ENCODE measurements around the gene GNAT1.
A peak's percentile ranks its signal among the peaks of the same experiment; 100 is the strongest.

GNAT1 gene

DNA sequence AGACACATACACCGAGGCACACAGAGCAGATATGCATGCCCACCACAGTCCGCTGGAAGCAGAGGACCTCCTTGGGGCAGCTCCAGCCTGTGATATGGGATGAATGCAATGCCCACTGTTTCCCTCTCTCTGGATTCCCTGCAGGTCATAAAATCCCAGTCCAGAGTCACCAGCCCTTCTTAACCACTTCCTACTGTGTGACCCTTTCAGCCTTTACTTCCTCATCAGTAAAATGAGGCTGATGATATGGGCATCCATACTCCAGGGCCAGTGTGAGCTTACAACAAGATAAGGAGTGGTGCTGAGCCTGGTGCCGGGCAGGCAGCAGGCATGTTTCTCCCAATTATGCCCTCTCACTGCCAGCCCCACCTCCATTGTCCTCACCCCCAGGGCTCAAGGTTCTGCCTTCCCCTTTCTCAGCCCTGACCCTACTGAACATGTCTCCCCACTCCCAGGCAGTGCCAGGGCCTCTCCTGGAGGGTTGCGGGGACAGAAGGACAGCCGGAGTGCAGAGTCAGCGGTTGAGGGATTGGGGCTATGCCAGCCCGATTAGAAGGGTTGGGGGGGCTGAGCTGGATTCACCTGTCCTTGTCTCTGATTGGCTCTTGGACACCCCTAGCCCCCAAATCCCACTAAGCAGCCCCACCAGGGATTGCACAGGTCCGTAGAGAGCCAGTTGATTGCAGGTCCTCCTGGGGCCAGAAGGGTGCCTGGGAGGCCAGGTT, at the start of gene GNAT1:
Gene GNAT1 (plus strand): TSS at position 675 of the 725 bp plus-strand sequence. CDS start 116 bp downstream, outside the sequence.
- DNase-seq = no peak

GRCh38 chr3:50146316-50146901, 45.0 kb upstream of the GNAT1 start:
- no peak for DNase-seq

DNA sequence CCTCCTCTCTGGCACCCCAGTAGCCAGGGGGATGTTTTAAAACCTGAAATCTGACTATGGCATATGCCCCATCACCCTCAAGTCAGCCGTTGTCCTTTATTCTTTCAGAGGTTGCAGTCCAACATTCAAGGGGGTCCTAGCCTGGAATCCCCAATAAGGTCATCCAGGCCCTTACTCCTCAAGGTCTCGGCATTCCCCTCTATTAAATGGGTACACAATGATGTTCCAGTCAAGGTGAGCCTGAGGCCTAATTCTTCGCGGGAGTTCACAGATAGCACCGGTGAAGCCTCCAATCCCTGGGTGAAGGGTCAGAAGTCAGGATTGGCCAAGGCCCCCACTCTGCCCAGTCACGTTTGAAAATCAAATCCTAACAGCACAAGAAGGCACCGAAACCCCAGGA, 44.4 kb upstream of the GNAT1 start:
- no peak for DNase-seq

DNA sequence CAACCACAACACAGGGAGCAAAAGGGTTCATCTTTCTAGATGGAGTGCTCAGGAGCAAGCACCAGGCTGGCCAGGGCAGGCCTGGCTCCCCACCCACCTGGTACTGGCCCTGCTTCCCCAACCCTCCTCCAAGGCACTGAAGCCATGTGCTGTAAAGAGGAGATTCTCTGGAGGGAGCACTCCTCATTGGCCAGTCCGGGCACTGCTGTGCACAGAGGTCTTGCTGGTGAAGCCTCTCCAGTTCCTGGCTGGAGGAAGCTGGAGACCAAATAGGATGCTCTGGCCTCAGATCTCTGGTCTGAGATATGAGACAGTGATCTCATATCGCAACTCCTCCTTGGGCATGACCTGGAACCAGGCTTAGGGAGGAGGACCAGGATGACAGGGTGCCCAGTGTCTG, 44.0 kb upstream of the GNAT1 start:
- DNase-seq = no peak

GRCh38 chr3:50147861-50148260, 43.5 kb upstream of the GNAT1 start:
- DNase-seq = no peak

GRCh38 chr3:50150404-50150750, 41.0 kb upstream of the GNAT1 start:
- DNase-seq = no peak

DNA sequence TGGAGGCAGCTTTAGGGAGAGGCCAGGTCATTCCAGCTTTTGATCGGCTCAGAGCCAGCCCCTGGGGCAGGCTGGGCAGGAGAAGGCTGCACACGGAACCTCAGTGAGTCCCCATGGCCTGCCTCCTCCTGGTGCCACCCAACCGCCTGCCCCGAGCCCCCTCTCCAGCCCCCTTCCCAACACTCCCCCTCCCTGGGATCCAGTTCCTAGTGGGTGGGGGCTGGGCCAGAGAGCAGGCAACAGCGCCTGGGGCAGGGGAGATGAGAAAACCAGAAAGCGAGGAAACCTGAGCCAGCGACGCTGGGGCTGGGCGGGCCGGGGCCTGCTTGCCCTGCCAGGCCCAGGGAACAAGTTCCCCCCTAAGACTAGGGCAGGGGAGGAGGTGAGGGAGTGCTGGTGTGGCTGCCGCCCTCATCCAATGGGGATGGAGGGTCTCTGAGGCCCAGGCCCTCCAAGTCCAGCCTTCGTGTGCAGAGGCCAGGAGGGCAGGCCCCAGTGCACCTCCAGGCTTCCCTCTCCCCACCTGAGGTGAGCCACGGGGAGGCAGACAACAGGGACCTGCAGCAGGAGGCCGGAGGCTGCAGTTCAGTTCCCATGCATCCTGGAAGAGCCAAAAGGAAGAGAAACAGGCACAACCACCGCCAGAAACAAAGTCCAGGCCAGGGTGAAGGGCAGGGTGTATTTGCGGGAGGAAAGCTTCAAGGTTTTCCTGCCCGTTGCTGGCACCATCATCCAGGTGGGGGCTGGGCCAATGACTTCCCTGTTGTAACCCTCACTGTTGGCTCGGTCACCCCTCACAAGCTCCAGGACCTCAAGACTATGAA, 40.3 kb upstream of the GNAT1 start:
- DNase-seq = no peak

DNA sequence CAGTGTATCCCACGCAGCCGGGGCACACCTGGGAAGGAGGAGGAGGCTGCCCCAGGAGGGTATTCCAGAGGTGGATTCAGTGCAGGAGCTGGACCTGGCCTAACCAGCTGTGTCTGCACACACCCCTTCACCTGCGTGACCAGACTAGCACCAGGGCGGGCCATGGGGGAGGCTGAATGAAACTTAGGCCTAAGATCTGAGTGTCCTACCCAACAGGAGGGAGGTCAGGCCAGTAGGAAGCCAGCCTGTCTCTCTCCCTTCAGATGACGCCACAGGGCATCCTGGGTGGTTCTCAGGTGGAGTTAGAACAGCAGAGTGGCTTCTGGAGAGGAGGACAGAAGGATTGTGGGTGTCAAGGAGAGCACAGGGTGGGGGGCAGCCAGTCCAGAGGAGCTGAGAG, 39.7 kb upstream of the GNAT1 start:
- no peak for DNase-seq

DNA sequence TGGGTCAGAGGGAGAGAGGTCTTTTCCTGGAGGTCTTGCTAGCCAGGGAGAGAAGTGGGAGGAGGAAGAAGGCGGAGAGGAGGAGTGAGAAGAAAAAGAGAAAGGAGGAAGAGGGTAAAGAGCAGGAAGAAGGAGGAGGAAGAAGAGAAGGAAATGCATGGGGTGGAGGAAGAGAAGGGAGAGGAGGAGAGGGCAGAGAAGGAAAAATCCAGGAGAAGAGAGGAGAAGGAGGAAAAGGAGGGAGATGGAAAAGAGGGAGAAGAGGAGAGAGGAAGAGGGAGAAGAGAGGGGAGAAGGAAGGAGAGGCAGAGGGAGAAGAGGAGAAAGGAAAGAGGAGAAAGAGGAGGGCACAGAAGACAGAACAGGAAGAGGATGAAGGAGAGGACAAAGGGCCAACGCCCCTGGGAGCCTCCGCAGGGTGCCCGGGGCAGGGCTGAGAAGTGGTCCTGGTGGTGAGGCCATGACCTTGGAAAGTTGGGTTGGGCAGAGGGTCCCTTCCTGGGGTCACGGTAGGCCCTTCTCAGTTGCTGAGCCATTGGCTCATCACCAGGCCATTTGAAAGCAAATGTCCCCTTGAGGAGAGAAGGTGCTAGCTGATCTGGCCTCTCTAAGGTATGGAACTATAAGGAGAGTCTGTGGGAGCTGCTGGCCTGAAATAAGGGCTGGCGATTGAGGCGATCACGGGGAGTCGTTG, 37.5 kb upstream of the GNAT1 start:
- no peak for DNase-seq

DNA sequence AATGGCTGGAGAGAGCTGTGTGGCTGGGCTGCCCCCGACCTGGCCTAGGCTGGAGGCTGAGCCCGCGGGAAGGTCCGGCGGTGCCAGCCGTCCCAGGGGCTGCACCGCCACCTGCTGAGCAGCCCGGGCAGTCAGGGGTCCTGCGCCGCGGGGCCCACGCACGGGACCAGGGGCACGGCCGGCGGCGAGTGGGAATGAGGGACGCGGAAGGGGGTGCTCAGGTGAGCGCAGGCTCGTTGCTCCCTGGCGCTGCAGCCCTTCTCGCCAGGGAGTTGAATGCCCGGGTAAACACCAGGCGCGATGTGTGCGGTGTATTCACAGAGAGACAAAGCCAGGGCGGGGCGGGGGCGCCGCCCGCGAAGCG, 37.0 kb upstream of the GNAT1 start:
- DNase-seq = no peak

GRCh38 chr3:50154840-50155490, 36.4 kb upstream of the GNAT1 start, which contains the start of gene SEMA3F:
TSS of gene SEMA3F (plus strand) at chr3:50155324. CDS start at chr3:50159623, 4,299 bp downstream.
- DNase-seq = peak; percentile 32 to 73 (median 66)

GRCh38 chr3:50155491-50155878, 35.9 kb upstream of the GNAT1 start:
- DNase-seq = no peak

DNA sequence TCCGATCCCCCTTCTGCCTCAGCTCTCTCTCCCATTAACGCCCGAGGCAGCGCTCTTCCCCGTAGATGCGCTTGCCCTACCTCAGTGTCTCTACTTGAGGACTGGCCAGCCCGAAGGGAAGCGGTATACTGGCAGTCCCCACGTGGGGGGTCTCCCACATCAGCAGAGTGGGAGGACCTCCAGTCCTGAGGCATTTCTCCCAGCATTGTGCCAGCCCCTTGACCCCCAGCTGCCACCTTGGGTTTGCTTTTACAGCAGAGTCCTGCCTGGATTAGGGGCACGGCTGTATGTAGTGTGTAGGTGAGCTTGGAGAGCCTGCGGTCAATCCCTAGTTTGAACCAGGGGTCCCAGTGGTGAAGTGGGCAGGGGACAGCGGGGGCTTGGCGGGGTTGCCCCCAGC, 35.5 kb upstream of the GNAT1 start:
- DNase-seq = peak in 1 of 6 experiments; percentile 15

GRCh38 chr3:50156549-50157493, 34.6 kb upstream of the GNAT1 start:
- DNase-seq = no peak

- DNase-seq = no peak
Observed at GRCh38 chr3:50157827-50158529, 33.4 kb upstream of the GNAT1 start.

GRCh38 chr3:50158530-50159146, 32.8 kb upstream of the GNAT1 start:
- no peak for DNase-seq

GRCh38 chr3:50160561-50160983, 30.8 kb upstream of the GNAT1 start:
- no peak for DNase-seq

DNA sequence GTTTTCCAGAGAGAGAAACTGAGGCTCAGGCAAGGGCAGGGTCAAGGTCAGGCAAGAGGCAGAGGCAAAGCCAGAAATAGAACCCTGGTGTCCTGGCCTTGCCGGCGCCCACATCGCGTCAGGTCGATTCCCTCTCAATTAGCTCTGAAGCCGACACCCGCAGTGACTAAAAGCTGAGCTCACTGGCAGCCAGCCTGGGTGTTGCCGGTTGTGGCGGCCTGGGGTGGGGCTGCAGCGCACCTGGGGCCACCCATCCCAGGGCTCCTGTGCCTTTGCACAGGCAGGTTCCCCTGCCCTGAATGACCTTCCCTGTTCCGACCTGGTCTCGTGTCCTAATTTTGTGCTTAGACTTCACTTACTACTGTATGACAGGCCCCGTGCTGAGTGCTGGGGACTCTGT, 30.1 kb upstream of the GNAT1 start:
- no peak for DNase-seq

DNA sequence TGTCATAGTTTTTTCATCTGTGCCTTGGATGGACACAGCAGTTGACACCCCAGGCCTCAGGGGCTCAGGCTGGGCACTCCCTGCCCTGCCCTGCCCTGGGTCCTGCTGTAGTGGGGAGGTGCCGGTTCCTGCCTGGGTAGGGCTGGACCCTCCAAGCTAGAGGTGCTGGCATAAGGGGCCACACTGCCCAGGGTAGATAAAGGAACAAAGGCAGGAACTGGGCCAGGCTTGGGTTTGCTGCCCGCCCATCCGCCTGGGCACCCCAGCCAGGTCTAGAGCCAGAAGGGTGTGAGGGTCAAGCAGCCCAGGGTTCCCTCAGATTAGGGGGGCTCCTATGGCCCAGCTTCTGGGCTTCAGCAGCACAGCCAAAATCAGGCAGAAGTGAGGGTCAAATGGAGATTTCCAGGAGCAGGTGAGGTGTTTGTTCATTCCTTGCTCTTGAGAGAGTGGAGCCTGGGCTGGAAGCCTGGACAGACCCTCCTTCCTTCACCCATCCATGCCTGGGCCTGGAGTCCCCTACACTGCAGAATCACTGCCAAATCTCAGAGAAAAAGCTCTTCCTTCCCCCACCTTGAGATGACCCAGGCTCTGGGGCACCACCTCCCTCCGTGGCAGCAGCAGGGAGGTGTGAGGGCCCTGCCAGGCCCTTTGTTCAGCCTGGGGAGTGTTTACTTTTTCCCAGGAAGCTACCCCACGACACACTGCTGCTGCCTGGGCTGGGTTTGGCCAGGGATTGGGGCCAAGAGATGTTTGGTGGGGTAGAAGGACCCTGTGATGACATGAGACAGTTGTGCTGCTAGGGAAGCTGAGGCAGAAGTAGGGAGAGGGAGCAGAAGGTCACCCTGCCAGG, 29.2 kb upstream of the GNAT1 start:
- DNase-seq = no peak

Measured in stimulated activated naive CD4-positive, alpha-beta T cell (primary cell).